WTC11 (cell line): ENCODE results near the gene GPR137B. TPM values are rescaled to one million over a fixed set of nuclear protein-coding genes. Genes with fewer than 3 reads are reported as not detected.

Experiments
- ATAC-seq: fragments of 200-7000 bp; cut with Tn5 transposase; 2 replicates; pipeline ENCODE4 v1.10.0; 2021; ENCODE audit warnings: mild to moderate bottlenecking, moderate library complexity
- CTCF ChIA-PET: fragments of 300-600 bp; sonication (Branson Sonifier 250); formaldehyde crosslinking; loops from one replicate; lab custom pipeline; 2021; ENCODE audit warnings: antibody characterized with exemption; lab: Charles Lee
- POLR2A ChIA-PET: fragments of 350-600 bp; sonication (Branson Sonifier 250); formaldehyde crosslinking; loops from one replicate; lab custom pipeline; 2021; ENCODE audit warnings: antibody characterized with exemption; lab: Charles Lee
- DNase-seq: peaks from one replicate; pipeline ENCODE4 v3.0.0; 2021; ENCODE audit warnings: low spot score
- H3K27ac Mint-ChIP-seq: 2 replicates; pipeline ENCODE4 v1.8.0; 2021; ENCODE audit warnings: mixed read lengths
- H3K27me3 Mint-ChIP-seq: 2 replicates; pipeline ENCODE4 v1.8.0; 2021; ENCODE audit warnings: low read depth, mild to moderate bottlenecking, moderate library complexity, mixed read lengths
- H3K36me3 Mint-ChIP-seq: 2 replicates; pipeline ENCODE4 v1.8.0; 2021; ENCODE audit warnings: mixed read lengths
- H3K4me1 Mint-ChIP-seq: 2 replicates; pipeline ENCODE4 v1.8.0; 2022; ENCODE audit warnings: mixed read lengths
- H3K4me3 Mint-ChIP-seq: 2 replicates; pipeline ENCODE4 v1.8.0; 2021; ENCODE audit warnings: mild to moderate bottlenecking, moderate library complexity, mixed read lengths
- H3K9me3 Mint-ChIP-seq: 2 replicates; pipeline ENCODE4 v1.8.0; 2021; ENCODE audit warnings: mixed read lengths
- AR ChIP-seq: fragments of 250-450 bp; sonication (Bioruptor Pico); IDR thresholded peaks from 2 replicates; pipeline ENCODE4 v1.9.0; 2021; ENCODE audit warnings: mild to moderate bottlenecking
- ARID4B ChIP-seq: sonication (generic); formaldehyde crosslinking; IDR thresholded peaks from 2 replicates; pipeline ENCODE4 v1.8.0; 2023; ENCODE audit warnings: missing genetic modification reagents, mild to moderate bottlenecking, borderline replicate concordance
- ATF1 ChIP-seq: sonication (generic); formaldehyde crosslinking; IDR thresholded peaks from 2 replicates; pipeline ENCODE4 v1.8.1; 2023; ENCODE audit warnings: mild to moderate bottlenecking, moderate library complexity, missing genetic modification reagents
- ATF2 ChIP-seq: sonication (generic); formaldehyde crosslinking; IDR thresholded peaks from 2 replicates; pipeline ENCODE4 v1.8.1; 2022; ENCODE audit warnings: low read depth, missing genetic modification reagents, borderline replicate concordance
- CREB1 ChIP-seq: sonication (generic); formaldehyde crosslinking; IDR thresholded peaks from 2 replicates; pipeline ENCODE4 v1.8.0; 2023; ENCODE audit warnings: mild to moderate bottlenecking, missing genetic modification reagents
- CREM ChIP-seq: sonication (generic); formaldehyde crosslinking; IDR thresholded peaks from 2 replicates; pipeline ENCODE4 v1.8.1; 2022; ENCODE audit warnings: mild to moderate bottlenecking, missing genetic modification reagents, moderate library complexity
- CTCF ChIP-seq: fragments of 200-600 bp; IDR thresholded peaks from 2 replicates; pipeline ENCODE4 v1.8.0; 2022; ENCODE audit warnings: antibody characterized with exemption
- E2F4 ChIP-seq: sonication (generic); formaldehyde crosslinking; IDR thresholded peaks from 2 replicates; pipeline ENCODE4 v1.8.1; 2022; ENCODE audit warnings: low read depth, mild to moderate bottlenecking, moderate library complexity, missing genetic modification reagents, borderline replicate concordance
- GABPB1 ChIP-seq: sonication (generic); formaldehyde crosslinking; IDR thresholded peaks from 2 replicates; pipeline ENCODE4 v1.8.1; 2023; ENCODE audit warnings: mild to moderate bottlenecking, missing genetic modification reagents
- HMGA2 ChIP-seq: fragments of 250-450 bp; sonication (Bioruptor Pico); IDR thresholded peaks from 2 replicates; pipeline ENCODE4 v1.4.0; 2021; ENCODE audit warnings: mild to moderate bottlenecking, moderate library complexity
- MAX ChIP-seq: sonication (generic); formaldehyde crosslinking; IDR thresholded peaks from 2 replicates; pipeline ENCODE4 v1.8.0; 2022; ENCODE audit warnings: mild to moderate bottlenecking, missing genetic modification reagents
- NFYB ChIP-seq: sonication (generic); formaldehyde crosslinking; conservative IDR thresholded peaks from 2 replicates; pipeline ENCODE4 v1.8.0; 2022; ENCODE audit warnings: low read depth, missing genetic modification reagents
- NR1H2 ChIP-seq: sonication (generic); formaldehyde crosslinking; IDR thresholded peaks from 2 replicates; pipeline ENCODE4 v1.9.0; 2021; ENCODE audit warnings: mild to moderate bottlenecking, moderate library complexity, missing genetic modification reagents
- PREB ChIP-seq: sonication (generic); formaldehyde crosslinking; IDR thresholded peaks from 2 replicates; pipeline ENCODE4 v1.8.1; 2022; ENCODE audit warnings: mild to moderate bottlenecking, missing genetic modification reagents, moderate library complexity, borderline replicate concordance
- SMAD3 ChIP-seq: sonication (generic); formaldehyde crosslinking; IDR thresholded peaks from 2 replicates; pipeline ENCODE4 v1.8.0; 2022; ENCODE audit warnings: missing genetic modification reagents, mild to moderate bottlenecking, borderline replicate concordance
- SOX15 ChIP-seq: fragments of 250-450 bp; sonication (Bioruptor Pico); IDR thresholded peaks from 2 replicates; pipeline ENCODE4 v1.9.0; 2021; ENCODE audit warnings: mild to moderate bottlenecking
- ZBTB43 ChIP-seq: sonication (generic); formaldehyde crosslinking; IDR thresholded peaks from 2 replicates; pipeline ENCODE4 v1.8.1; 2023; ENCODE audit warnings: mild to moderate bottlenecking, missing genetic modification reagents
- total RNA-seq: library from RNA; stranded (reverse); gene quantifications from 3 replicates; pipeline ENCODE4 v1.2.3, GENCODE V29; 2021

The GPR137B gene
- total RNA-seq, 1 experiment from 2014 or later = 6.3 TPM

- TF ChIP-seq MAX (CRISPR knock-in tag) (no peak), GABPB1 (CRISPR knock-in tag) (no peak), ZBTB43 (CRISPR knock-in tag) (no peak), AR (CRISPR knock-in tag) (no peak), NFYB (CRISPR knock-in tag) (no peak)
- TF ChIP-seq, all 79 proteins: peak for 0
Observed at GRCh38 chr1:236251587-236251986, 109.2 kb downstream of the GPR137B start (continued).

GRCh38 chr1:236253119-236253518 is 110.8 kb downstream of the GPR137B start:
- ATAC-seq (no peak), DNase-seq (no peak)
- Mint-ChIP-seq H3K4me3 (no peak overlapping the region), H3K36me3 (peaks cover 9% of the 10 kb centered on the region), H3K9me3 (peaks cover 8% of the 10 kb centered on the region), H3K27ac (no peak overlapping the region), H3K27me3 (peaks cover 4% of the 10 kb centered on the region; the same call in 1 of the 2 replicates), H3K4me1 (no peaks in the 10 kb centered on the region)
- CTCF ChIA-PET = no interaction called here
- POLR2A ChIA-PET = no interaction called here
- TF ChIP-seq E2F4 (CRISPR knock-in tag) = no peak
- no peak for TF ChIP-seq CREM (CRISPR knock-in tag)
- TF ChIP-seq SMAD3 (CRISPR knock-in tag) = no peak
- no peak for TF ChIP-seq ARID4B (CRISPR knock-in tag)
- no peak for TF ChIP-seq HMGA2 (CRISPR knock-in tag)
- no peak for TF ChIP-seq ATF1 (CRISPR knock-in tag)
- TF ChIP-seq PREB = no peak
- no peak for TF ChIP-seq CREB1
- TF ChIP-seq SOX15 = no peak
- TF ChIP-seq NFYB (CRISPR knock-in tag) = no peak
- TF ChIP-seq ATF2 = no peak
- no peak for TF ChIP-seq AR (CRISPR knock-in tag)
- no peak for TF ChIP-seq CTCF
- no peak for TF ChIP-seq NR1H2 (CRISPR knock-in tag)
